GM12801 (cell line): Measurements from ENCODE around the gene METAP1.

ENCODE experiments used
- CTCF ChIP-seq: IDR thresholded peaks from one replicate; pipeline ENCODE4 v1.5.1; 2011; ENCODE audit warnings: control low read depth; ENCODE audit not compliant: insufficient read length; ENCODE audit errors: extremely low read depth

The METAP1 gene

GRCh38 chr4:99078931-99079624 lies 83.6 kb downstream of the METAP1 start:
- TF ChIP-seq CTCF = no peak

GRCh38 chr4:99079625-99080295 lies 84.2 kb downstream of the METAP1 start:
- no peak for TF ChIP-seq CTCF

- no peak for TF ChIP-seq CTCF
These were observed 86.7 kb downstream of the METAP1 start for GRCh38 chr4:99082192-99082591.

- no peak for TF ChIP-seq CTCF
These were observed 89.1 kb downstream of the METAP1 start for GRCh38 chr4:99084595-99084994.

- no peak for TF ChIP-seq CTCF
These were observed 92.5 kb downstream of the METAP1 start for GRCh38 chr4:99088023-99088449.

GRCh38 chr4:99088481-99089365 lies 93.2 kb downstream of the METAP1 start, which contains the start of gene ADH5:
ADH5 (minus strand) TSS chr4:99088788; CDS start chr4:99088700, 88 bp downstream.
- TF ChIP-seq CTCF = no peak

GRCh38 chr4:99090481-99091215 lies 95.1 kb downstream of the METAP1 start:
- no peak for TF ChIP-seq CTCF
